Globus pallidus (tissue), 1 donor: ENCODE measurements around the gene KAT6B.

Experiments
- DNase-seq: peaks from one replicate; pipeline ENCODE4 v3.0.0-alpha.2; 2015; ENCODE audit warnings: low spot score

Gene KAT6B

DNA sequence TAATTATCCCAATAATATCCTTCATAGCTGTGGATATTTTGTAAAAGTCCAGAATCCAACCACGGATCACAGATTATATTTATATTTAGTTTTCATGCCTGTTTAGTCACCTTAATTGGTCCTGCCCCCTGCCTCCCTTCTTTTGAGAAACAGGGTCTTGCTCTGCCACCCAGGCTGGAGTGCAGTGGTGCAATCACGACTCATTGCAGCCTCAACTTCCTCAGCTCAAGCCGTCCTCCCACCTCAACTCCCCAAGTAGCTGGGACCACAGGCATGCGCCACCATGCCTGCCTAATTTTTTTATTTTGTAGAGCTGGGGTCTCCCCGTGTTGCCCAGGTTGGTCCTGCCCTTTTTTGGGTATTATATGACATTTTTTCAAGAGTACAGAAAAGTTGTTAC lies 129.4 kb downstream of the KAT6B start:
- no peak for DNase-seq

DNA sequence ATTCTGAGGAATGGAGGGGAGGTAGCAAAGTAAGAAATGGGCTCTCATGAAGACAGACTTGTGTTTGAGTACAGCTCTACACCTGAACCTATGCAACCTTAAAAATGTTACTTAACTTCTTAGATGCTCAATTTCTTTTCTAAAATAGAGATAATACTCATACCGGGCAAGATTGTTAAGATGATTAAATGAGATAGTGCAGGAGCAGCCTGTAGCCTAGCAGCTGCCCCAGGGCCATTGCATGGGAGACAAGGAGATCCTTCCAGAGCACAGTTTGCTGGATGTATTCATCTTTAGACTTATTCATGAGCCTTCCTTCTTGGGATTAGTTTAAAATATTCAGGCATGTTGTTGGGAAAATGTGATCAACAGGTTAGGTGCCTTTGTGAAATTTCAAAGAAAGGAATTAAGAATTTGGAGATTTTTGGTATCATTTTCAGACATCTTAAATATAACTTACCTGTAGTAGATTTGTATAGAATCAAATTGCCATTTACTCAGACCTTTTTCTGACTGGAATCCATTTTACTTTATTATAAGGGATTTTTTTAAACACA lies 130.2 kb downstream of the KAT6B start:
- DNase-seq = no peak

DNA sequence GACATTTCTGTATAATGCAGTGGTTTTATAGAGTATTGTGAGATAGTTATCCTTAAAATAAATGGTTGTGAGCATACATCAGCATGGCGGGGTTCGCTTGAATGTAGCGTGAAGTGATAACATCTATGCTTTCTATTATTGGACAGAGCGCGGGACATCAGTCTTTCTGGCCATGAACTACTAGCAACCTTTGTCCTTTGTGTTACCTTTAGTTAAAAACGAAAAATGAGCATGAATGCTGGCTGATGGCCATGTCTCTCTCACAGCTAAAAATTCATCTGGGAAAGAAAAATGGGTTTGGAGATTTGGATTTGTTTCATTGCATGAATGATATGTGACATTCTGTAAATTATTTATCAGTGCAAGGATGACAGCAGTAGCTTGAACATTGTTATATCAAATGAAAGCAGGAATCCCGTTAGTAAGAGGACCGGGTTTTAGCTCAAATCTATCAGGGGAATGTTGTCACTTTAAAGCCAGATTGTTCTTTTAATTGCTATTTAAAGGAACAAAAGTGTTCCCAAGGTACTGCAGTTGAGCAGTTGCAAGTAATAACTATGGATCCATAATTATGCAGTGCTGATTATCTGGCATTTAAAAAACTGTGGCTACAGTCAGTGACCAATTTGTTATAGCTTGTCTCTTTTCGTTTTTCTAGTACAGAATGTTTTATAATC lies 131.0 kb downstream of the KAT6B start:
- DNase-seq = no peak

DNA sequence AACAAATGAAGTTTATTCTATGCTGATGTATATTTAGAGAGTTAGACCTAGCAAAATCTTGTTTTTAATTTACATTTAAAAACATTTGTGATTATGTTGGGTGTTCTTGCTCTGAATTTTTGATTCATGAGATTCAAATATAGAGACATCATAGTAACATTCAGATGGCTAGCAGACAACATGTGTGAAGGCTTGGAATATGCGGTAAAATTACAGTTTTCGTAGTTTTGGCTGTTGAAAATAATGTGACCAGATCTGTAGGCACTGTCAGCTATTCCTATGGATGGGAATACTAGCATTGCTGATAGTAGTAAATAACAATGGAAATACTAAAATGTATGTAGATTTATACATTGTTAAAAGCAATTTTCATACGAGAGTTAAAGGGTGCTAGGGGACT lies 131.9 kb downstream of the KAT6B start:
- no peak for DNase-seq

DNA sequence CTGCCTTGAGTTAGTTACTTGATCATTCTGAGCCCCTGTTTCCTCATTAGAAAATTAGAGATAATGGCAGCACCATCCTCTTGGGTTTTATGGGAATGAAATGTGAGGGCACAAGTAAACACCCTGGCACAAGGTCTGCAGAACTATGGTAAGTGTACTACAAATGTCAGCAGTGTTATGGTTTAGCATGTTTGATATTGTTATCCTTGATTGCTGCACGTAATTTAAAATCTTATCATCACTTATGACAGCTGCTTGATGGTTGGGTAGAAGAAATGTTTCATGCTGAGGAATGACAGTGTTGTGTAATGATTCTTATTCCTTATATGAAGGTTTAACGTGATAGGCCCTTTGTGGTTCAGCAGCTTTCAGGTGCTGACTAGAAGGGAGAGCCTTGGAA lies 134.3 kb downstream of the KAT6B start:
- no peak for DNase-seq

DNA sequence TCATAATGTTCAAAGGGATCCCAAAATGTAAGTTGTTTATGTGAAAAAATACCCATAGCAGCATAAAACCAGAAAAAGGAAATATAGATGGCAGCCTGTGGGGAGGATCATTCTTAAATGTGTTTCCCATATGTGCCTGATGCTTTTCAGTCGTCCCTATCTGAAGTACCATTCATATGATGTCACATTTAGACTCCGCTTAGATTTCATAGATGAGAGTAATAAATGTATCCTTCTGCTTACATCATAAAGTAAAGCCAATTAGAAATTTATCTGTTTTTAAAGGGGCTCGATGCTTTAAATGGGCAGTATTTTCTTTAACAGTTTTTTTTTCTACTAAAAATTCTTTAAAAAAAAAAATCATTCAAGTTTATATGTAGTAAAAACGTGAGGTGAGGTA lies 136.1 kb downstream of the KAT6B start:
- no peak for DNase-seq

DNA sequence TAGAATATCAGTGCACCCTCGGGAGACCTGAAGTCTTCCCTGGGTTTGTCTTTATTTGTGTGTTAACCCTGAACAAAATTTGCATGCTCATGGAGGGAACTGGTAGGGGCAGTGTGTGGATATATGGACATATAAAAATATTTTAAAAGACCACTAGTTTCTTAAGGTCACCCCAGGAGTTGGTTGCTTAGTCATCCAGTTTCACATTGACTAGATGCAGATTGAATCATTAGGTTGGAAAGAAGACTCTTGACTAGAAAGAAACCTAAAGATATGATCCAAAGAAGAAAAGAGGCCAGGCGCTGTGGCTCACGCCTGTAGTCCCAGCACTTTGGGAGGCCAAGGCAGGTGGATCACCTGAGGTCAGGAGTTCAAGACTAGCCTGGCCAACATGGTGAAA lies 137.1 kb downstream of the KAT6B start:
- no peak for DNase-seq

DNA sequence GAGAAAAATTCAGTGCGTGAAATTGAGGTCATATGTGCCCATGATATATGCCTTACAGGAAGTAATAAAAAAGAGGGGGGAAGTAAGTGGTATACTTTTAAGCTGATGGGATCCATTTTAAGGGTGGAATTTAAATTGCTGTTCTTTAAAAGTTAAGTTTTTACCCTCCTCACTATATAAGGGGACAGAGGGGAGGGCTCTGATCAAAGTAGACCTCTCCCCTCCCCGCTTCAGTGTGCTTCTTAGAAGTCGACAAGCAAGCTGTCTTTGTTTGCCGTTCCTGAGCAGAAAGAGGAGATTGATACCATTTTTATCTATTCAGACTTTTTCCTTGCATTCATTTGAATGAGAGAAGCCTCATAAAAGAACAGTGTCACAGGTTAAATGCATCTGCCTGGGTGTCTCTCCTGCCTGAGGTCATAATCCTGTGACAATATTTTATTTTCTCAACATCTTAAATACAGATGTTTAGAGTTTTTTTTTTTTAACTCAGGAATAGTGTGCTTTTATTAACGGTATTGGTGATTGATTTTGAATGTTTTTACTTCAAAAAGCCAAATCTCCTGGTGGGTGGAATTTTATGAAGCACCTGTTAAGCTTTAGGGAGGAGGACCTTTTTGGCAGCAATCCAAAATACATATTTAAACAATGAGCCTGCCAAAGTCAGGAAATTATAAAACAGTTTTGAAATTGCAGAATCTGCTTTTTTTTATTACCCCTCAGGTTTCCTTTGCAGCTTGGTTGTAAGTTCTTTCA lies 141.7 kb downstream of the KAT6B start:
- DNase-seq = no peak

DNA sequence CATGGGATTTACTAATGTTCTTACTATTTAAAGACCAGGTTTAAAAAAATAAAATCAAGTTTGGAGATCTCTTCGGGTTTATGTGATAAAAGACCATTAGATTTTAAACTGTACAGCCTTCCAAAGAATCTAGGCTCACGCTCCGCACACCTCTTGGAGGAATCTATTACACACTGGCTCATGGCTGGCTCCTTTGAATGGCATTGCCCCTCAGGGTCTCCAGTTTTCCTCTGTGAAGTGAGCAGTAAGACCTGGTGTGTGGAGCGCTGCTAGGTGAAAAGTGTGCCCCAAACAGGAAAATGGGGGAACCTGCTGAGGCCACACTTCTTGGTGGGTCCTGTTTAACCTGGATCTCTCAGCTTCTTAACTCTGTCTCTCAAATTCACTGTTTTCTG lies 142.3 kb downstream of the KAT6B start:
- no peak for DNase-seq

DNA sequence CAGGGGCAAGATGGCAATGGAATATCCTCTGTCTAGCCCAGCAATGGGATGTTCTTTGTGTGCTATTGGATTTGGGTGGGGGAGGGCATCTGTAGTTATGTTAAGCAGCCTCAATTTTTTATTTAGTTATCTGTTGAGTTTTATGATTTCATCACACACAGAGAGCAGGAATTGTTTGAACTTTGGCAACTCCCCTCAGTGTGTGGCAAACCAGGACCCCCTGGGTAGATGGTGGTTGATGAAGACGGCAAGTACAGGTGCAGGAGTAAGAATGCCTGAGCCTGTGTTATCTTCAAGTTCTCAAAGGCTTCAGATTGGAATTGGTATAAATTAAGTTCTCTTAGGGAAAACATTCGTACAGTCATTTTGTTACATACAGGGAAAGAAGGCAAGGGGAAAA lies 142.7 kb downstream of the KAT6B start:
- DNase-seq = no peak

DNA sequence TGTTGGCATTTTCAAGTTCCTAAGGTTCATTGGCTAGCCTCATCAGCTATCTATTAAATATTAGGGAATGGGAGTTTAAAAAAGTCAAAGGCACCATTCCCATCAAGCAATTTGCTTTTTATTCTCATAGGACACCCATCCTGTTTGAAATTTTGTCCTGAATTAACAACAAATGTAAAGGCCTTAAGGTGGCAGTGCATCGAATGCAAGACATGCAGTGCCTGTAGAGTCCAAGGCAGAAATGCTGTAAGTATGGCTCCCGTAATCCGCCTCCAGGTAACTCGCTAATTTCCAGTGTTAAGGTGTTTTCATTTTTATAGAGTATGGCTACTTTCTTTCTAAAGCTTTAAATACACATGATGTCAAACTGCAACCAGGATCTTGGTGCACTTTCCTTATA lies 143.1 kb downstream of the KAT6B start:
- DNase-seq = no peak

DNA sequence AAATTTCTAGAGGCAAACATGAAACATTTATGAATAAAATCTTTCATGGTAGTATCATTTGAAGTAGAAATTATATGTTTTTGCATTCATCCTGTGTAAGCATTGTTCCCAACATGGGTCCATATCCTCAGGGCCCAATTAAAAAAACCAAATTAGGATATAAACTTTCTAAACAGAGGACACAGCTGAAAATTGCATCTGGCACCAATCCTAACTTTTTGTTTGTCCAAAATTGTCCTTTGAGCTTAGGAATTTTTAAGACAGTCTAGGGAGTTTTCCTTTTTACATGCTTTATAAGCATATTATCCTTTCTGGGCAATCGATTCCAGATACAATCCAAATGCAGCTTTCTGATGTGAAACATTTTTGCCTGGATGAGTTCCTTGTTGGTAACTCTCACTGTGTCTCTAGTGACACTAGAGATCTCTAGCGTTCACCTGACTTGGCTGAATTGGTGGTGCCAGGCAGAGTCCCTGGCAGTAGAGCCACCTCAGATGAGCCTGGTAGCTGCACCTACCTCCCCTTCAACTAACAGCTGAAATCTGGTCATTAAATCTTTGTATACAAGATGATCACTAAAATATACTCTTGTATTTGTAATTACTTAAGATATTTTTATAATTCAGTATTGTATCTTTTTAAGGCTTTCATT lies 147.5 kb downstream of the KAT6B start:
- DNase-seq = no peak

DNA sequence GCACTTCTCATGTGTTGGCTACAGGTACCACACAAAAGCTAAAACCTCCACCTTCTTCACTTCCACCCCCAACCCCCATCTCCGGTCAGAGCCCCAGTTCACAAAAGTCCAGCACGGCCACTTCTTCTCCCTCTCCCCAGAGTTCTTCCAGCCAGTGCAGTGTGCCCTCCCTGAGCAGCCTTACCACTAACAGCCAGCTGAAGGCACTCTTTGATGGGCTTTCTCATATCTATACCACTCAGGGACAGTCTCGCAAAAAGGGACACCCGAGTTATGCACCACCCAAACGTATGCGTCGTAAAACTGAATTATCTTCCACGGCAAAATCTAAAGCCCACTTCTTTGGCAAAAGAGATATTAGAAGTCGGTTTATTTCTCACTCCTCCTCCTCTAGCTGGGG lies 149.4 kb downstream of the KAT6B start:
- no peak for DNase-seq

DNA sequence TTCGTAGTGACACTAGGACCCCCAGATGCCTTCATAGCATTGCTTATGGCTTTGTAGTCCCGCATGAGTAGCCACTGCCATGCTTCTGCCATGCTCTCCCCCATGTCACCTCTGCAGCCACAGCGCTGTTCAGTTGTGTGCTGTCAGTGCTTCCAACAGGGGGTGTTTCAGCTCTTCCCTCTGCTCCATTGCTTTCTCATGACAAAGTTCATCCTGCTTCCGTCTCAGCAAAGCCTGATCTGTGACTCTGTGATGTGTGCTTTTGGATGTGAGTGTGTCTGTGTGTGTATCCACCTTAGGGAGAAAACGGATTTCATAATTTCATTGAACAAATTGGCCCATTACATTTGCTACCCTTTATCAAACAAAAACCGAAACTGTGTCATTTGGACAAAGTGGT lies 150.2 kb downstream of the KAT6B start:
- DNase-seq = no peak

DNA sequence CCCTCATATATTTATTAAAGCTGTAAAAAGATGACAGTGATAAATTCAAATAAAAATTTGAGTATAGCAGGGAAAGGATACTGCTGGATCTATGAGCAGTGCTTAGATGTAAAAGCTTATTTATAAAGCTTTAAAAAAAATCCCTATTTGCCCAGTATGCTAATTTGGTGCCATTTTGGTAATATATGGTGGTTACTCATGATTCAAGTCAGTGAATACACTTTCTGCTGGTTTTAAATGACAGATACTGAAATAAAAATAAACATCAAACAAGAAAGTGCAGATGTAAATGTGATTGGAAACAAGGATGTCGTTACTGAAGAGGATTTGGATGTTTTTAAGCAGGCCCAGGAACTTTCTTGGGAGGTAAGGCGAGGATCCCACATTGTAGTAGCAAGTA lies 150.7 kb downstream of the KAT6B start:
- no peak for DNase-seq

DNA sequence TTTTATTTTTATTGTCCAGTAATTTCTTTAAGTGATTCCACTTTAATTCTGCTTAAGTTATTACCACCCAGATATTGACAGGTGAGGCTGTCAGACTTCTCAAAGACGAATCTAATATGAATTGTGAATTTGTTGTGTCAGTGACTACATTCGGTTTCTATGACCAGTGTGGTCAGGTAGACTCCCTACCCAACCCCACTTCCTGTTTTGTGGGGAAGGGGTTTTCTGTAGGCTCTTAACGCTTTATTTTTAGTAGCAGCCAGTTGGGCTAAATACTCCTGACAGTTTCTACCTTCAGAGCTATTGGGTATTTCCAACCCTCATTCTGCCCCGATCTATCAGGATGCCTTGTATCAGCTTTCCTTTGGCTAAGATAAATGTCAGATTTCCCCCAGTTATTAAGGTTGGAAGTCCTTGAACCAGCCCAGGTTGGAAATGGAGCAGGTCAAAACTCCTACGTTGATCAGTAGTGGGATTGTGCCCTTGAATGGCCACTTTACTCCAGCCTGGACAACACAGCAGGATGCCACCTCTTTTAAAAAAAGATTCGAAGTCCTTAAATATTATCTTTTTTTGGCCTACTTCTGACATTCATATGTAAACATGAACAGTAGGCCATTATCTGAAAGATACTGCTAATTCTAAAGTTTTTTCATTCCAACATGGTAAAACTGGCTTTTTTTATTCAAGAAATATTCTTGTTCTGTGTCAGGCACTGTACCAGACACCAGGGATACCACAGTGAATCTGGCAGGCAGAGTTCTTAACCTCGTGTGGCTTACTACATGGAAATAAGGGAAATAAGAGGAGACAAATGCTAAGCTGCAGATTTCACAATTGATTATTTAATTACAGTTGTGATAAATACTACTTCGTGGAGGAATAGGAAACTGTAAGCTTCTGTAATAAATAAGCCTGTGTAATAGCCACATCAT lies 151.8 kb downstream of the KAT6B start:
- DNase-seq = no peak

DNA sequence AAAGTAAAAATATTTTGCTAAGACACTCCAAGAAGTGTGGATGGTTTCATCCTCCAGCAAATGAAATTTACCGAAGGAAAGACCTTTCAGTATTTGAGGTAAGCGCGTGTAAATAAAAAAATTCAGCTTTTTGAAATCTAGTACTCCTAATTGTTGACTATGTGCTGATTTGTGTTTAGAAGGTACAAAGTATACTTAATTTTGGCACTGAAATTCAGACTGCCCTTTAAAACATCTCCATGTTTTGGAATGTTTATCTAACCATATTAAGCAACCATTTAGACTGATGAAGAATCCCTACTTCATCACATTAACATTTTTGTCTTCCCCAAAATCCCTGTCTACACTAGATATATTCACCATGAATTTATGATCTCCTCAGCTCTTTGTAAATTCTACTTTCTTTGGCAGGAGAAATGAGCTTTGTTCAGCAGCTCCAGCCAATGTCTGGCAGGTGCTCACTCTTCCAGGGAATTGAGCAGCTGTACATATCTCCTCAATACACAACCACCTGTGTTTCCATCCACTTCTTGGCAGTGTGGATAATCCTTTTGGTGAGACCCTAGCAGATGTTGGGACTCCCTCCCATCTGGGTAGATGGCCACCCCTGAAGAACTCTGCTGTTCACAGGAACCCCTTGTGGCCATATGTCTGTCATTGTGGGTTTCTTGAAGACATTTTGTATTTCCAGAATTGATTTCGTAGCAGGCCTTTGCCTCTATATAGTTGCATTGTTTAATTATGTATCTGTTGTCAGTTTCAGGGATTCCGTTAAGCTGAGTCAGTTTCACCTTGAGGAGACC lies 155.6 kb downstream of the KAT6B start:
- no peak for DNase-seq

DNA sequence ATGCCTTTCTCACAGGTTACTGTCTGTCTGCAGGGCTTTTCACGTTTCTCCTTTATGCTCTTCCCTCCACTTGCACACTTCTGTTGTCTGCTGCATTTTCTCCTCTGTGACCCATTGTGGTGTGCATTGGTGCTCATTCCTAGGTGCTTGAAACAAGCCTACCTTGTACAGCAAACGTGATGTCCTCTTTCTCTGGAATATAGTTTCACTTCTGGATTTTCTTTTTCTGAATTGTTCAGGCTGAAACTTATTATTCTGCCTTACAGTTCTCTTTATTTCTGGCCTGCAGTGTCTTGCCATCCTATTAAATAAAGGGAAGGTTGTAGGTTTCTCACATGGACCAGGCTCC lies 156.2 kb downstream of the KAT6B start:
- DNase-seq = no peak

DNA sequence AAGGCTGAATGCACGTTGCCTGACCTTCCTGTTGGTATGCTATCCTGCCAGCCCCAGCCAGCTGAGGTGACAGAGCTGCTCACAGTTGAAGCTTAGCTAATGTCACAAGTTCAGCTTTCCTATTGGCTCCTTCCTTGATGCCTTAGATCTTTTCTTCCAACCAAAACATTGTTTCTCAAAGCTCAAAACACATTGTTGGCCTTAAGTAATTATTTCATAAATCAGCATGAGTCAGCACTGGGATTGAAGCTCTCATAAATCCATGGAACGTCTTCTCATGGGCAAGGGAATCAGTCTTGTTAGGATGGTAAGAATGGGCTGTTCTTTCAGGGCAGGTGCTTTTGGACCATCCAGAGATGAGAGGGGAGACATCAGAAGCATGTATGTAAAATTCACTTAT lies 157.0 kb downstream of the KAT6B start:
- no peak for DNase-seq

DNA sequence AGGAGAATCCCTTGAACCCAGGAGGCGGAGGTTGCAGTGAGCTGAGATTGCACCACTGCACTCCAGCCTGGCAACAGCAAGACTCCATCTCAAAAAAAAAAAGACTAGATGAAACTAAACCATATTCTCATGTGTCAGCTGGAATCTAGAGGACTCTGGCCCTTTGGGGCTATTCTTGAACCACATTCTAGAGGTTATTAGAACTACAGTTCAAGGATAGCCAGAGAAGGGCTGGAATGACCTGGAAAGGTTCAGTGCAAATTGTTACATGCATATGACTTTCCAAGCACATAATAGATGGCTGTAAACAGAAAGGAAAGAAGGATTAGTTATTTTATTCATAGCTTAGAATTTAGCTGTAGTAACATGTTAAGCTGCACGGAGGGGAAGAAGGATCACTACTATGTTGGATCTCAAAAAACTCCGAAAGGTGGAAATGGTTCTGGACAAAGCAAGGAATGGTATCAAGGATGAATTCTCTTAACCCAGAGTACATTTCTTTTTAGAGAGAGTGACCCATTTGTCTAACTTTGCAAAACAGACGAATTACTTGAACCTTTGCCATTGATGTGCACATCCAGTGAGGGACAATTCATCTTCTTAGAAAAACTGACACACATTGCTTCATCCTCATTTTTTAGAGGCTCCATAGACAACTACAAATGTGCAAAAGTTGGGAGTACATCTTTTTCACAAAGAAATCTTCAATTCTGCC lies 161.1 kb downstream of the KAT6B start:
- DNase-seq = no peak
